NT2/D1 (cell line): ENCODE measurements around the gene ITPK1.

Experiments
- DNase-seq: peaks from one replicate; pipeline ENCODE4 v3.0.0-alpha.2; 2011; ENCODE audit warnings: low read depth, low spot score
- H3K27me3 ChIP-seq: 2 replicates; pipeline ENCODE4 v1.6.0; 2011; ENCODE audit warnings: mild to moderate bottlenecking; ENCODE audit not compliant: insufficient read length, insufficient read depth
- H3K36me3 ChIP-seq: 2 replicates; pipeline ENCODE4 v1.6.1; 2011; ENCODE audit warnings: mild to moderate bottlenecking, low read length, mixed read lengths; ENCODE audit not compliant: insufficient read depth, insufficient read length
- H3K4me1 ChIP-seq: 2 replicates; pipeline ENCODE4 v1.5.1; 2011; ENCODE audit not compliant: insufficient read depth, insufficient read length
- H3K4me3 ChIP-seq: 2 replicates; pipeline ENCODE4 v1.5.1; 2011; ENCODE audit warnings: low read depth; ENCODE audit not compliant: insufficient read length
- H3K9ac ChIP-seq: 2 replicates; pipeline ENCODE4 v1.6.0; 2011; ENCODE audit warnings: low read depth; ENCODE audit not compliant: insufficient read length
- H3K9me3 ChIP-seq: 2 replicates; pipeline ENCODE4 v1.5.1; 2011; ENCODE audit warnings: mild to moderate bottlenecking, low read length; ENCODE audit not compliant: insufficient read depth
- SUZ12 ChIP-seq: IDR thresholded peaks from 2 replicates; pipeline ENCODE4 v1.6.1; 2011; ENCODE audit not compliant: insufficient read length, insufficient read depth; ENCODE audit errors: extremely low read depth
- YY1 ChIP-seq: IDR thresholded peaks from 2 replicates; pipeline ENCODE4 v1.6.1; 2011; ENCODE audit not compliant: insufficient read length, insufficient read depth
- ZNF274 ChIP-seq: IDR thresholded peaks from 2 replicates; pipeline ENCODE4 v1.6.1; 2011; ENCODE audit warnings: mild to moderate bottlenecking, low read depth, low read length

Gene ITPK1

DNA sequence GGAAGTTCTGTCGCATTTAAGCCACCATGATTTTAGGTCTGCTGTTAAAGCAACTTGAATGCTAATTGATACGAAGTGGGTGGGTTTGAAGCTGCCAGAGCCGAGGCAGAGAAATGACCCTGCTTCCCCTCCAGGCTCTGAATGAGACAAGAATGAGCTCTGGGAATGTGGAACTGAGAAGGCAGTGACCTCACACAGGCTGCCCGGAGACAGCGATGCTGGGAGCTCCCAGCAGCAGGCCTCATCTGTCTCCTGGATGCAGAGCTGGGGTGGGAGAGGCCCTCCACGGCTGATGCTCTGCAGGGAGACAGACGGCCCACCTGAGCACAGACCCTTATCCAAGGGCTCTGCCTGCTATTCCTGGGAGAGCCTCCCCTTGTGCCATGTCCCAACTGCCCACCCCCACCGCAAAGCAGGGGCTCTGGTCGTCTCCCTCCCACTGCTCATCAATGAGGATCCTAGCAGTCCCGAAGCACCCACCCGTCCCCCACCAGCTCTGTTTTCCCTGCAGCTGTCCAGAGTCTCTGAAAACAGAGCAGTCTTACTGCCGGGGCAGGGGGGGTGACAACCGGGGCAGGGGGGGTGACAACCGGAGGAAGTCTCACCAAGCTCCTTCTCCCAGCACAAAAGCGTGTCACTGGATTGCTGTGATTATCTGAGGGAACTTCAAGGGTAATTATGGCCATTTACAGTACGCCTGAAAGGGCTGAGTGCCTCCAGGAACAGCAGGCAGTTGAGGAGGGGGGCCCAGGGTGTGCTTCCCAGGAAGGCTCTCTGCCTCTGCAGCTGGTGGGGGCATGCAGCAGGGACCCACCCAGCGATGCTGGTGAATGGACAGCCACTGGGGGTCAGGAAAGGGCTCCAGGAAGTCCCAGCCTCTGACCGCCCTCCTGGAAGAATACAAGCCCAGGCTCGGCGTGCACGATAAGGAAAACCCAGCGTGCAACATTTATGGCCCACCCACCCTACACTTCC, 125.0 kb downstream of the ITPK1 start:
- no peak overlapping the region for H3K9ac ChIP-seq
- peaks cover 9% of the 10 kb centered on the region for H3K36me3 ChIP-seq
- no peaks in the 10 kb centered on the region for H3K9me3 ChIP-seq
- no peak for DNase-seq
- TF ChIP-seq ZNF274 (no peak), SUZ12 (no peak)
- no peaks in the 10 kb centered on the region for H3K27me3 ChIP-seq
- H3K4me1 ChIP-seq: peaks cover 5% of the 10 kb centered on the region
- no peak overlapping the region for H3K4me3 ChIP-seq

DNA sequence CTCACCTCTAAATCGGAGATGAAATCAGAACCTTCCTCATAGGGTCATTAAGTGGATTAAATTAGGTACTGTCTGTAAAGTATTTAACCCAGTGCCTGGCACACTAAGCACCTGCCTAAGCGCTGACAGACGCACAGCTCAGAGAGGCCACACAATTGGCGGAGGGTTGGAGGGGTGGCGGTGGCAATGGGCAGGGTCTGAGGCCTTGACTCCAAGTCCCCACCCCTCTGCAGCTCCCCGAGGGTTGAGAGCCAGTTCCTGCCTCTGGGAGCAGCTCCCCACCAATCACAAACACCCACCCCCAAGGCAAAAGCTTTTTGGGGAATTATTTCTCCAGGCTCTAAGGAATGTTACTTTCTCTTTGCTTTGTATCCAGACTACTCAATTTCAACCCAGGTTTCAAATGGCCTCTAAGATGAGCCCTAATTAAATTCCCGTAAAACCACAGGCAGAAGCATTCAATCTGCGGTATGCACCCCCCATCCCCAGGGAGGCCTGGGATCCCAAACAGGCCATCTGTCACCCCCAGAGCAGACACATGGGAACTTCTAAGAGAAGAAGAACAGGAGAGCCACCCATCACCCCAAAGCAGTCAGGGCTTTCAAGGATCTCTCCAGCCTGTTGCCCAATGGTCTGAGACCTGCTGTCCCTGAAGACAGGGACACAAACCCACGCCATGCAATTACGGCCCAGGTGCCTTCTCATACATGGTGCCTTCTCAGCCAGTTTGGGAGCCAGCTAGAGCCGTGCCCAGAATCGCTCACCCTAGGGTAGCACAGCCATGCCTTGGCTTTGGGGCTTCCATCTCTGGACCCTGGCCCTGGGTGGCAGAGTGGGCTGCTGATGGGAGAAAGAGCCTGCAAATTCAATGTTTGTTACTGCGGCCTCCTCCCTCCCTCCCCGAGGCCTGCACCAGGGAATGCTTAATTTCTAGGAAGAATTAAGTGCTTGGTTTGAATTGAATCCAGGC, 126.7 kb downstream of the ITPK1 start:
- Histone ChIP-seq H3K4me1 (peaks cover 3% of the 10 kb centered on the region), H3K4me3 (no peak overlapping the region), H3K9ac (no peak overlapping the region), H3K9me3 (no peaks in the 10 kb centered on the region), H3K27me3 (no peaks in the 10 kb centered on the region), H3K36me3 (peaks cover 9% of the 10 kb centered on the region)
- DNase-seq: no peak
- no peak for TF ChIP-seq SUZ12

DNA sequence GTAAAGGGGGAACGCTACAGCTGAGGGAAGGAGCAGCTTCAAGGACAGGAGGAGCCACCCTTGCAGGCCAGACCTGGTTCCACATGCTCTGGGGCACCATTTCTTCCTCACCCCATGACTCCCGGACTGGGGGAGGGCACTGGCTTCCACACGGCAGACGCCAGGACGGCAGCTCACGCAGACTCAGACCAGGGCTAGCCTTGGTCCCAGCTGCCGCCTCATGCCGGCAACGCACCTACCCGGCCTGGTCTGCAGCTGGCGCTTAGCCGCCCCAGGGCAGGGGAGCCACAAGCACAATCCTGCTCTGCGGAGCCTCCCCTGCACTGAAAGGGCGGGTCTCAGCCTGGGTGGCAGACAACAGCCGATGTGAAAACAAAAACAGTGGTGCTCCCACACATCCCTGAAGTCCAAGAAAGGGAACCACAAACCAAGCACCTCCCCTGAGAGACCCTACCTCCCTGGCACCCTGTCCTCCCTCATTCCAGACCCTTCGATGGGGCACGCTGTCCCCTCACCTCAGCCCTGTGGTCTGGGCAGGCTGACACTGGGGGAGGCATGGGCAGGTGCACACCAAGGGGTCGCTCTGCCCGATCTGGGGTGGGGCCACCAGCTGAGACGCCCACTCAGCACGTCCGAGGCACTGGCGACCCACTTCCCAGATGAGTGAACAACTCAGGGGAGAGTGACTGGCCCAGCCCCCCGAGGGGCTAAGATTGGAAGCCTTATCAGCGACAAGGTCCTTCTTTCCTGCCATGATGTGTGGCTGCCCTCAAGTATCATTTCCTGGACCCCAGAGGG, 127.8 kb downstream of the ITPK1 start:
- DNase-seq: no peak
- H3K27me3 ChIP-seq: no peaks in the 10 kb centered on the region
- H3K9me3 ChIP-seq: no peaks in the 10 kb centered on the region
- TF ChIP-seq SUZ12 (no peak), ZNF274 (no peak), YY1 (no peak)
- H3K4me1 ChIP-seq: peaks cover 3% of the 10 kb centered on the region
- H3K9ac ChIP-seq: no peak overlapping the region
- no peak overlapping the region for H3K4me3 ChIP-seq
- H3K36me3 ChIP-seq: peaks cover 6% of the 10 kb centered on the region

DNA sequence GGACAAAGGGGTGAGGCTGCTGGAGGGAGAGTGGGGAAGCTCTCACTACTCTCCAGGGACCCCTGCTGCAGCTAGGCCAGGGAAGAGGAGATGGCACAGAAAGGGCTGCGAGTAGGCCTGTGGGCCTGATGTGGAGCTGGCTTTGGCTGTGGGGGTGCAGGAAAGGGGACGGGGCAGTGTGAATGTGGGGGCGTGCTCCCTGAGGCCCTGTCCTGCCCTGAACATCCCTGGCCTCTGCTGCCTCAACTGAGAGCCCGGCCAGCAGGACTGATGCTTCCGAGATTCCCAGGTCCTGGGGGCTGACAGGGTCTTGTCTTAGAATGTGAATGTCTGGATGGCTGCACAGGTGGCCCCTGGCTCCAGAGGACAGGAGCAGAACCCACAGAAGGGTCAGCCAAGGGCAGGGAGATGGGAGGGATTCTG, 128.6 kb downstream of the ITPK1 start:
- no peaks in the 10 kb centered on the region for H3K36me3 ChIP-seq
- H3K9ac ChIP-seq: no peak overlapping the region
- H3K4me1 ChIP-seq: peaks cover 3% of the 10 kb centered on the region
- DNase-seq: no peak
- H3K9me3 ChIP-seq: no peaks in the 10 kb centered on the region
- no peaks in the 10 kb centered on the region for H3K27me3 ChIP-seq
- TF ChIP-seq SUZ12 (no peak), ZNF274 (no peak), YY1 (no peak)
- no peak overlapping the region for H3K4me3 ChIP-seq

DNA sequence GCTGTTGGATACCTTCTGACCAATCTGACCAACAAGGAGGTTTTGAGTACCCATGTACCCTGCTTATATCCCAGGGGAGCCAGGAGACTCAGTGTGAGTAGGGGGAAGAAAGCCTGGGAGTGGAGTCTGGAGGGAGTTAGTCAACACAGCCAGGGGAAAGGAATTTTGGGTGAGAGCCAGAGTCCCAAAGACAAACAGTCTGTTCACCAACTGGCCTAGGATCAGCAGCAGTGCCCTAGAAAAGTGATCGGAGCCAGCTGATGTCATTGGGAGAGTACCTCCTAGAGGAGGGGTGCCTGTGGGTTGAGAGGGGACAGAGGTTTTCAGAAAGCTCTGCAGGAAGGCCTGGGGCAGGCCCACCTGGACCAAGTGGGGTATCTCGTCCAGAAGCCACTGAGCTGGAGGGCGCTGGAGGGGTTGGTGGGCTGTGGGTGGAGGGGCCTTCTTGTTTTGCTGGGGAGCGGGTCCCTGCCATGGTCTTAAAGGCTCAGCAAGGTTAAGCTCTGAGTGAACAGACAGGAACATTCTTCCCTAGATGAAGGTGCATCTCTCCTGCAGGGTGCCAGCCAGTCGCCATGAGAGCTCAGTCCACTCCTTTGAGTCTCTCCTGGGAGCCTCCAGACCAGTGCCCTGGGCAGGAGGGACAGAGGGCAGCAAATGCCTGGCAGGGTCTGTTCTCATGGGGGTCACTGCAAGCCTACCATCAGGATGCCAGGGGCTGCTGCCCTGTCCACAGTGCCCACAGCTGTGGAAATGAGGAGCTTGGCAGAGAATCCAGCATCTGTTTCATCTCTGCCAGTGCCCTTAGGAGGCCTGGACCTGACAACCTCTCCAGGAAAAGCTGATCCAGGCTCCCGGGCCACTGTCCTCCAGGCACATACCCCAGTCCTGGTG, 129.2 kb downstream of the ITPK1 start:
- no peak for TF ChIP-seq YY1
- TF ChIP-seq ZNF274: no peak
- no peak for TF ChIP-seq SUZ12
- H3K4me3 ChIP-seq: no peak overlapping the region
- H3K9me3 ChIP-seq: no peaks in the 10 kb centered on the region
- H3K9ac ChIP-seq: no peak overlapping the region
- no peaks in the 10 kb centered on the region for H3K27me3 ChIP-seq
- DNase-seq: no peak
- H3K4me1 ChIP-seq: peaks cover 3% of the 10 kb centered on the region
- no peaks in the 10 kb centered on the region for H3K36me3 ChIP-seq

DNA sequence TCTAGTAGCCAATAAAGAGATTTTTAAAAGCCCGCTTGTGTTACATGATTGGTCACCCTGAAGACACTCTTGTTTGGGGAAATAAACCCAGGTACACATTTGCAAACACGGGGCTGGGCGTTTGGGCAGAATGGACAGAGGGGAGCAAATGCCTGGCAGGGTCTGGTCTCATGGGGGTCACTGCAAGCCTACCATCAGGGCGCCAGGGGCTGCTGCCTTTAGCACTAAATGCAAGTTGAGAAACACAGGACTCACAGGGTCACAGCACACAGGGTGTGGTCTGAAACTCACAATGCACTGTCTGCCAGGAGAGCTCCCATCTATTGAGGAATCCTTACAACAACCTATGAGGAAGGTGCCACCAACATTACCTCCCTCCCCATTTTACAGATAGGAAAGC, 130.2 kb downstream of the ITPK1 start:
- no peaks in the 10 kb centered on the region for H3K4me1 ChIP-seq
- H3K4me3 ChIP-seq: no peak overlapping the region
- H3K9ac ChIP-seq: no peak overlapping the region
- TF ChIP-seq SUZ12 (no peak), ZNF274 (no peak), YY1 (no peak)
- no peaks in the 10 kb centered on the region for H3K9me3 ChIP-seq
- no peaks in the 10 kb centered on the region for H3K27me3 ChIP-seq
- H3K36me3 ChIP-seq: no peaks in the 10 kb centered on the region
- no peak for DNase-seq

DNA sequence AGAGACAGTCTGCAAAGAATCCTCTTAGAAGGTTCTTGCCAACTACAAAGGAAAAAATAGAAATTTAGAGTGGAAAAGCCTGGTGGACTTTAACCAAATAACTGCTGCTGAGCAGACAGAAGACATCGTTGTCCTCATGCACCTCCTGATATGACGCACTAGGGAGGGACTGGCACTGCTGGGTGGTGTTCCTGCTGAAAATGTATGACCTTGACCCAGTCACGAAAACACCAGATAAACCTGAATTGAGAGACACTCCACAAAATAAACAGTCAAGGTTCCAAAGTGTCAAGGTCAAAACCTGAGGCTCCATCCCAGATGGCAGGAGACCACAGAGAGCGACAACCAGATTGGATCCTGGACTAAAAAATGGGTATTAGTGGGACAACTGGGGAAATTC, 130.8 kb downstream of the ITPK1 start:
- Histone ChIP-seq H3K9ac (no peak overlapping the region), H3K9me3 (peaks cover 6% of the 10 kb centered on the region; the same call in 1 of the 2 replicates), H3K27me3 (no peaks in the 10 kb centered on the region), H3K4me1 (no peaks in the 10 kb centered on the region), H3K36me3 (no peaks in the 10 kb centered on the region), H3K4me3 (no peak overlapping the region)
- no peak for DNase-seq
- no peak for TF ChIP-seq YY1
- no peak for TF ChIP-seq ZNF274
- no peak for TF ChIP-seq SUZ12
